Umbilical cord (tissue), 2 donors: ENCODE results near the gene TREX2. TPM values are rescaled to one million over a fixed set of nuclear protein-coding genes. Genes with fewer than 3 reads are reported as not detected.
A peak's percentile ranks its signal among the peaks of the same experiment; 100 is the strongest.

Experiments
- DNase-seq: peaks from one replicate; pipeline ENCODE4 v3.0.0-alpha.2; 2015; ENCODE audit warnings: low spot score
- total RNA-seq: library from RNA; depleted of rRNA; stranded (reverse); fragments of >200 nt; gene quantifications from one replicate; pipeline ENCODE4 v1.2.3, GENCODE V29; 2014; ENCODE audit warnings: low replicate concordance; ENCODE audit not compliant: insufficient read depth

Gene TREX2
- total RNA-seq, 1 donor from 2014 or later = 0.72 TPM

- DNase-seq = no peak
Observed at GRCh38 chrX:153435845-153436244, 10.0 kb downstream of the TREX2 start.

- no peak for DNase-seq
Observed at GRCh38 chrX:153434801-153435200, 11.1 kb downstream of the TREX2 start.

GRCh38 chrX:153433781-153434285 lies 12.0 kb downstream of the TREX2 start:
- DNase-seq = no peak

- DNase-seq = no peak
Observed at GRCh38 chrX:153433161-153433680, 12.6 kb downstream of the TREX2 start.

- DNase-seq = no peak
Observed at GRCh38 chrX:153430796-153431195, 15.1 kb downstream of the TREX2 start.

- DNase-seq = no peak
Observed at GRCh38 chrX:153426204-153426603, 19.7 kb downstream of the TREX2 start.

- peak; percentile 51 for DNase-seq
Observed at GRCh38 chrX:153423652-153424051, 22.2 kb downstream of the TREX2 start.

GRCh38 chrX:153421856-153422255 lies 24.0 kb downstream of the TREX2 start:
- no peak for DNase-seq

GRCh38 chrX:153420851-153421599 lies 24.8 kb downstream of the TREX2 start:
- no peak for DNase-seq

GRCh38 chrX:153417637-153418036 lies 28.2 kb downstream of the TREX2 start:
- no peak for DNase-seq

GRCh38 chrX:153416781-153417450 lies 28.9 kb downstream of the TREX2 start:
- DNase-seq = no peak

- DNase-seq = peak; percentile 27
Observed at GRCh38 chrX:153414856-153415510, 30.9 kb downstream of the TREX2 start.

GRCh38 chrX:153413731-153414130 lies 32.1 kb downstream of the TREX2 start:
- DNase-seq = no peak

GRCh38 chrX:153412746-153413720 lies 32.8 kb downstream of the TREX2 start:
- DNase-seq = no peak

- peak; percentile 11 for DNase-seq
Observed at GRCh38 chrX:153411988-153412574, 33.8 kb downstream of the TREX2 start.

GRCh38 chrX:153411255-153411987 lies 34.4 kb downstream of the TREX2 start, which contains the start of gene ZFP92:
ZFP92 (plus strand) TSS chrX:153411472; CDS start chrX:153418323, 6,851 bp downstream.
- peak; percentile 40 for DNase-seq

- no peak for DNase-seq
Observed at GRCh38 chrX:153410888-153411254, 35.0 kb downstream of the TREX2 start.

- DNase-seq = peak; percentile 35
Observed at GRCh38 chrX:153410373-153410772, 35.5 kb downstream of the TREX2 start.

GRCh38 chrX:153409414-153410101 lies 36.3 kb downstream of the TREX2 start:
- DNase-seq = no peak
